ENCODE data around the gene FTH1. TPM values are rescaled to one million over a fixed set of nuclear protein-coding genes. Genes with fewer than 3 reads are reported as not detected.

Gene FTH1
- total RNA-seq = 964 and 1,172 TPM in 2 replicates

DNA sequence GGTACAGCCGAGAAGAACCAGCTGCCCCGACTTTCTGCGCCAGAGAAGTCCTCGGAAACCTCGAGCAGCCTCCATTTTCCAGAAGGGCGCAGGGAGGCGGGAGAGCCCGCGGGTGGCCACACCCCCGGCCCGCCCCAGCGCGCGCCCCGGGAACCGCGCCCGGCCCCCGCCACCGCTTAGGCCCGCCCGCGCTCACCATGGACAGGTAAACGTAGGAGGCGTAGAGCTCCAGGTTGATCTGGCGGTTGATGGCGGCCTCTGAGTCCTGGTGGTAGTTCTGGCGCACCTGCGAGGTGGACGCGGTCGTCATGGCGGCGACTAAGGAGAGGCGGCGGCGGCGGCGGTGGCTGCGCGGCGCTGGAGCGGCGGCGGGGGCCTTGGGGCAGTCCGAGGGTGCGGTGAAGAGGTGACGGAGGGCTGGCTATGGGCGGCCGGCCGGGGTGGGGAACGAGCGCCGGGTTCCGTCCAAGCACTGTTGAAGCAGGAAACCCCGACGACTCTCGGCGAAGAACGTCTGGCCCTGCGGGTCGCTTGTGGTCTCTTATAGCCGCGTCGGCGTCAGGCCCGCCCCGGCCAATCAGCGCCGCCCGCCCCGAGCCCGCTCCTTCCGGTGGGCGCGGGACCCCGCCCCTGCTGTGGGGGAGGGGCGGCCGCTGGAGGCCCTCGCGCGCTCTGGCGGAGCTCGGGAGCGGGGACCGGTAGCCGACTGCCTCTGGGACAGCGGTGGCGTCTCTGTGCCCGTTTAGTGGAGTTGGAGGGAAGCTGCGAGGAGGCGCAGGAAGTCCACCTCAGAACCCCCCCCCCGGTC is at the start of gene FTH1:
FTH1 (minus strand) TSS at position 519 of the 808 bp plus-strand sequence; CDS start at position 310, 209 bp downstream.

DNA sequence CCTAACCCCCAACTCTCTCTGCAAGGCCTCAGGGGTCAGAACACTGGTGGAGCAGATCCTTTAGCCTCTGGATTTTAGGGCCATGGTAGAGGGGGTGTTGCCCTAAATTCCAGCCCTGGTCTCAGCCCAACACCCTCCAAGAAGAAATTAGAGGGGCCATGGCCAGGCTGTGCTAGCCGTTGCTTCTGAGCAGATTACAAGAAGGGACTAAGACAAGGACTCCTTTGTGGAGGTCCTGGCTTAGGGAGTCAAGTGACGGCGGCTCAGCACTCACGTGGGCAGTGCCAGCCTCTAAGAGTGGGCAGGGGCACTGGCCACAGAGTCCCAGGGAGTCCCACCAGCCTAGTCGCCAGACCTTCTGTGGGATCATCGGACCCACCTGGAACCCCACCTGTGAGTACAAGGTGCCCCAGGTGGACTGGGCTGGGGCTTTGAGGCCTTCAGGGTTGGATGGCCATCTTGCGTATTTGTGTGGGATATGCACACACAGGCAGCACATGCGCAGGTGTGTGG is 17.3 kb downstream of the FTH1 start, which contains the start of gene BEST1:
BEST1 (plus strand) TSS at position 317 of the 513 bp plus-strand sequence. CDS start 1,456 bp downstream, outside the sequence.

DNA sequence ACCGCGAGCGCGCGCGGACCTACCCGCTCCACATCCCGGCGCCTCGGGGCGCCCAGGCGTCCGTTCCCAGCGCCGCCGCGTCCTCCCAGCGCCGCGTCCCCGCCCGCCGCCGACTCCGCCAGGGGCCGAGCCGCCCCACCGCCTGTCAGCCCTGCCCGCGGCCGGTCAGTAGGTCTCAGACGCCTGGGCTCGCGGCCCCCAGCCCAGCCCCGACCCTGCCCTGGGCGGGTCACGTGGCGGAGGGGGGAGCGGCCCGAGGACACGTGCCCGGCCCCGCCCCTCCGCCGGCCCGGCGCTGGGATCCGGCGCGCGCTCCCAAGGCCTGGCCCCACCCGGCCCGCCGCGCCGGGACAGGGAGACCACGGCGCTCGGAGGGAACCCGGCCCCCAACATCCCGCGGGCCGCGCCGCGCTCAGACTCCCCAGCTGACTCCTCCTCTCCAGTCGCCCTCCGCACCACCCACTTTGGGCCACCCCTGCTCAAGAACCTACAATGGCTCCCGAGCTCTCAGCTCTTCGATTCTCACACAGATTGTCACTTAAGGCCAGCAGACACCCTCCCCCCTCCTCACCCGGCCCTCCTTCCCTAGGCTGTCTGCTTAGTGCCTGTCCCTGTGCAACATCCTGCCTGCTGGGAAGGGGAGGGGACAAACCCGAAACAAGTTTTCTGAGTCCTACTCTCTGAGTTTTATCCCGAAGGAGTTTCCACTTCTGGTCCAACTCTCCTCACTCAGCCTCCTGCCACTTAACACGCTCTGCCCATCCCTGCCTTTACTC is 49.9 kb downstream of the FTH1 start, which contains the start of gene RAB3IL1:
RAB3IL1 (minus strand) TSS at position 233 of the 776 bp plus-strand sequence; CDS start at position 34, 199 bp downstream.

Other genes with a start within 250 kb of the FTH1 start
- 3.0 and 7.6 TPM in 2 replicates for gene MYRF, start 215.0 kb downstream of the FTH1 start, total RNA-seq
- gene TMEM258, start 175.0 kb downstream of the FTH1 start, total RNA-seq = 113 and 133 TPM in 2 replicates
- 24.8 and 42.7 TPM in 2 replicates for gene FEN1, start 174.7 kb downstream of the FTH1 start, total RNA-seq
- 61.1 and 193 TPM in 2 replicates for gene FADS1, start 150.6 kb downstream of the FTH1 start, total RNA-seq
- 143 and 636 TPM in 2 replicates for gene FADS2, start 139.3 kb downstream of the FTH1 start, total RNA-seq
- gene FADS3, start 76.1 kb downstream of the FTH1 start, total RNA-seq = 24.4 and 71.2 TPM in 2 replicates
- gene RAB3IL1, start 50.1 kb downstream of the FTH1 start, total RNA-seq = 0.26 and 3.6 TPM in 2 replicates
- gene BEST1, start 17.3 kb downstream of the FTH1 start, total RNA-seq = 2.3 and 2.6 TPM in 2 replicates
- 23.9 and 39.3 TPM in 2 replicates for gene INCENP, start 156.4 kb upstream of the FTH1 start, total RNA-seq
- not detected in 2 replicates for gene SCGB1D1, start 222.6 kb upstream of the FTH1 start, total RNA-seq
- gene SCGB2A1, start 241.0 kb upstream of the FTH1 start, total RNA-seq = not detected in 2 replicates

All from epithelial cell of alveolus of lung (primary cell).